Nucleus accumbens (tissue), 56 donors: Measurements from ENCODE around the gene COX7A1.

Experiments
- DNase-seq, 56 donors: peaks; one replicate each; lab custom pipeline; 2025; lab: John Stamatoyannopoulos, UW

COX7A1 gene

GRCh38 chr19:36113894-36114720 lies 38.1 kb downstream of the COX7A1 start:
- peak in 26 of 56 donors; percentile 40 to 72 (median 56) for DNase-seq

- DNase-seq = no peak
Measured at GRCh38 chr19:36113425-36113824, 38.8 kb downstream of the COX7A1 start.

GRCh38 chr19:36112678-36113077 lies 39.6 kb downstream of the COX7A1 start:
- DNase-seq = no peak

- DNase-seq = no peak
Measured at GRCh38 chr19:36111200-36111539, 41.1 kb downstream of the COX7A1 start.

- DNase-seq = no peak
Measured at GRCh38 chr19:36110487-36111199, 41.6 kb downstream of the COX7A1 start, which contains the start of gene OVOL3. Gene OVOL3 (plus strand): TSS chr19:36111143. CDS start chr19:36111203, 60 bp downstream.

GRCh38 chr19:36108684-36109083 lies 43.6 kb downstream of the COX7A1 start:
- no peak for DNase-seq

- no peak for DNase-seq
Measured at GRCh38 chr19:36106991-36107390, 45.3 kb downstream of the COX7A1 start.

GRCh38 chr19:36106441-36106840 lies 45.8 kb downstream of the COX7A1 start:
- no peak for DNase-seq

- no peak for DNase-seq
Measured at GRCh38 chr19:36103842-36104552, 48.2 kb downstream of the COX7A1 start.

GRCh38 chr19:36103040-36103626 lies 49.1 kb downstream of the COX7A1 start:
- DNase-seq = no peak

GRCh38 chr19:36101550-36102327 lies 50.5 kb downstream of the COX7A1 start:
- DNase-seq = no peak
